ENCODE data around the gene ACSS1.
A peak's percentile ranks its signal among the peaks of the same experiment; 100 is the strongest.

The ACSS1 gene

DNA sequence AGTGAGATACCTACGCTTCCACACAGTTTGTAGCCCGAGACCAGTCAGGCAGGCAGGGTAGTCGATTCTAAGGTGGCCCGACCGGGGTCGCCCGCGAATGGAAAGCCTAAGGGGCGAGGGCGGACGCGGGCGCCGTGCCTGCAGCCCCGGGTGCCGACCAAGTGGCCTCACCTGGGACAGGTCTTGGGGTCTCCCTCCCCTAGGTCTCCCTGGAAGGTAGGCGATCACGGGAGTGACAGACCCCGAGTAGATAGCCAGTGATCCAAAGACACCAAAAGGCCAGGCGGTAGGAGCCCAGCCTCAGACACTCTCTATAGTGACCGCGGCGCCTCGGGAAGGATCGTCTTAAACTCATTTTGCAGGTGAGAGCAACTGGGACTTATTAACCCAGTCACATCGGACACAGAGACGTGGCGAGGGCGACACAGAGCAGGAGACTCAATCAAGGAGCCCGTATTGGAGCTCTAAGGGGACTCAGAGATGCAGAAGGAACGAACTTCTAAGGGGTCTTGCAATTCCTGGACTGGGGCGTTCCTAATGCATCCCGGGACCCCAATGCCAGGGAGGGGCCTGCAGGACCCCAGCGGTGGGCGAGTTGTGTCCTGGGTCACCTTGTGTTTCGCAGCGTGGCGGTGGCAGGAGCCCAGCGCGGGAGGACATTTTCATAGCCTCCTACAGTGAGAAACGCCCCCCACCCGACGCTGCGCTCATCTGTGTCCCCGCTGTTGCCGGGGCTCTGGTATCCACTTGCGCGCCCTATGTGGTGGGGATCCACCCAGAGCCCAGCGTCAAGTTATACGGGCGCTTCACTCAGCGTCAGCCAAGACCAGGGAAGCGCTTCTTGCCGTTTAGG is 26.1 kb upstream of the ACSS1 start:
- TF ChIP-seq, protein P1, sequence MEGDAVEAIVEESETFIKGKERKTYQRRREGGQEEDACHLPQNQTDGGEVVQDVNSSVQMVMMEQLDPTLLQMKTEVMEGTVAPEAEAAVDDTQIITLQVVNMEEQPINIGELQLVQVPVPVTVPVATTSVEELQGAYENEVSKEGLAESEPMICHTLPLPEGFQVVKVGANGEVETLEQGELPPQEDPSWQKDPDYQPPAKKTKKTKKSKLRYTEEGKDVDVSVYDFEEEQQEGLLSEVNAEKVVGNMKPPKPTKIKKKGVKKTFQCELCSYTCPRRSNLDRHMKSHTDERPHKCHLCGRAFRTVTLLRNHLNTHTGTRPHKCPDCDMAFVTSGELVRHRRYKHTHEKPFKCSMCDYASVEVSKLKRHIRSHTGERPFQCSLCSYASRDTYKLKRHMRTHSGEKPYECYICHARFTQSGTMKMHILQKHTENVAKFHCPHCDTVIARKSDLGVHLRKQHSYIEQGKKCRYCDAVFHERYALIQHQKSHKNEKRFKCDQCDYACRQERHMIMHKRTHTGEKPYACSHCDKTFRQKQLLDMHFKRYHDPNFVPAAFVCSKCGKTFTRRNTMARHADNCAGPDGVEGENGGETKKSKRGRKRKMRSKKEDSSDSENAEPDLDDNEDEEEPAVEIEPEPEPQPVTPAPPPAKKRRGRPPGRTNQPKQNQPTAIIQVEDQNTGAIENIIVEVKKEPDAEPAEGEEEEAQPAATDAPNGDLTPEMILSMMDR (IDR thresholded peaks at IDR 0.05; ENCODE audit: low read depth, low read length), result no peak
- H3K4me3 ChIP-seq (replicated peaks in 1 of 2; ENCODE audit: low read depth in 2 of 2, low read length in 2 of 2), result no peak overlapping the region
- DNase-seq (ENCODE audit: low read depth in 2 of 2), result no peak

DNA sequence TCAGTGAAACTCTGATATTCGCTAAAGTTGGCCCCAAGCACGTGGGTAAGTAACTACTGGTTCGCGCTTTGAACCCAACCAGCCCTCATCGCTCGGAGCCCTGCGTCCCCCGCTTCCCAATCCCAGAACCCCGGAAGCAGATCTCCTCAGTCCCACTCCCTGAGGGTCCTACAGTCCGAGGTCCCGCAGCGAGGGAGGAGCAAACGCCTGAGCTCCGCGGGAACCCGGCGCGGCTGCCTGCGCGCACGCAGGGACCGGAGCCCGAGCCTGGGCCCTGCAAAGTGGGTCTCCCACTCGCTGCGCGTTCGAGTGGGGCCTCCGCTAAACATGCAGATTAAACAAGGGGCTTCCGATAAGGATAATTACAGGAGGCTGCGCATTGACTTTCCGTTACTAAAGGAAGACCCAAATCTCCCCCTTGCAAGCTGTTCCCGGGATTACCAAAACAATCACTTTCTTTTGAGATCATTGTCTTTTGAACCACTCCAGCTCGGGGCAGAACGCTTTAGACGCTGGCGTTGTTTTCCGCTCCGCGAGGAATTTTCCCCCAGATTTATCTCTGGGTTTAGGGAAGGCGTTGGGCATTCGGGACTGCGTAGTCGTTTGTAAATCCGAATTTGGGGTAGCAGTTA is 25.3 kb upstream of the ACSS1 start:
- TF ChIP-seq, protein P1 (IDR thresholded peaks at IDR 0.05; ENCODE audit: low read depth, low read length), result no peak
- DNase-seq (ENCODE audit: low read depth in 2 of 2), result no peak
- no peak overlapping the region for H3K4me3 ChIP-seq (replicated peaks in 1 of 2; ENCODE audit: low read depth in 2 of 2, low read length in 2 of 2)

DNA sequence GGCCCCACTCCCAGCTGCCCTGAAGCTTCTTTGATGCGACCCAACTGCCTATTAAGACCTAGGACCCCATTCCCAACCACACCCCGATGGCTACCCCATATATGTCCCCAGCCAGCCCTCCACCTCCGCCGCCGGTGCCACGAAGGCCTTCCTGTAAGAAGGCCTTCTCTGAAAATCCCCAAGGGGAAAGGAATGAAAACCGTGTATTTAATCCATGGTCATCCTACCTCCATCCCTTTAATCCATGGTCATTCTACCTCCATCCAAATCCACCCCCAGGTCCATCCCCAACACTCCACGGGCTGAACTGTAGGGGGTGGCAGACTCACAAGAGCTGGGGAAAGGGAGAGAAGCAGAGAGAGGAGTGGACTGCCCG is 24.5 kb upstream of the ACSS1 start:
- TF ChIP-seq, protein P1 (IDR thresholded peaks at IDR 0.05; ENCODE audit: low read depth, low read length), result peak; percentile 16

DNA sequence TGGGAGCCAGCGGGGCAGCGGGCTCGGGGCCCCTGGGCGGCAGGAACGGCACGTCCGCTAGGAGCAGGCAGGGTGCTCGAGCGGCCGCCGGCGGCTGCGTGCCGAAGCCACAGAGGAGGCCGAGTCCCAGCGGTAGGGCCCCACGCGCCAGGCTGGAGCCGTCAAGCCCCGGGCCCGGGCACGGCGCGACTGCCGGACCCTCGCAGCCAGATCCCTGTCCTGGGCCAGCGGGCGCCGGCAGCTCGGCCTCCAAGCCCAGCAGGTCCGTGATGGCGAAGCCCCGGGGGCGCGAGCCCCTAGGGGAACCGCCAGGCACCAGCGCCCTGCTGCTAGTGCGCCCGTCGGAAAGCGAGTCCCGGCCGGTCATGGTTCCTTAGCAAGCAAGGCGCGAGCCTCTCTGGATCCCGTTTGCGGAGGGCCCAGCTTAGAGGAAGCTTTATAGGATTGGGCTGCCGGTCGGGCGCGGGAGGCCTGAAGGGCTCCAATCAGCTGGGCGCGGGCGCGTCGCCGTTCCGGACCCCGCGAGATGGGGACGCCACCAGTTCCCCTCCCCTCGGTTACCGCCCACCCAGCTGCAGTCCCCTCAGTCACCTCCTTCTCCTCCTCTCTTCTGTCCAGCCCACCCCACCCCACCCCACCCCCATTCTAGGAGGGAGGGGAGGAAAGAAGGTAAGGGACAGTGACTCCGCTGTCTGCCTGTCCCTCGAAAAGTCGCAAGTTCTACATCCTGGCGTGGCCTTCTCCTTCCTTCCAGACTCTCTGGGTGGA is 24.0 kb upstream of the ACSS1 start, which contains the start of gene VSX1:
Gene VSX1, minus strand, starts transcription at position 412 of the 768 bp plus-strand sequence. Its CDS starts 45 bp downstream, at position 367.
- H3K4me3 ChIP-seq (replicated peaks in 1 of 2; ENCODE audit: low read depth in 2 of 2, low read length in 2 of 2), result no peak within 1 kb of the TSS
- TF ChIP-seq, protein P1 (IDR thresholded peaks at IDR 0.05; ENCODE audit: low read depth, low read length), result no peak
- DNase-seq (ENCODE audit: low read depth in 2 of 2), result no peak

More for the DNA sequence above, 24.5 kb upstream of the ACSS1 start:
- H3K4me3 ChIP-seq (replicated peaks in 1 of 2; ENCODE audit: low read depth in 2 of 2, low read length in 2 of 2), result no peak overlapping the region
- DNase-seq (ENCODE audit: low read depth in 2 of 2), result no peak

DNA sequence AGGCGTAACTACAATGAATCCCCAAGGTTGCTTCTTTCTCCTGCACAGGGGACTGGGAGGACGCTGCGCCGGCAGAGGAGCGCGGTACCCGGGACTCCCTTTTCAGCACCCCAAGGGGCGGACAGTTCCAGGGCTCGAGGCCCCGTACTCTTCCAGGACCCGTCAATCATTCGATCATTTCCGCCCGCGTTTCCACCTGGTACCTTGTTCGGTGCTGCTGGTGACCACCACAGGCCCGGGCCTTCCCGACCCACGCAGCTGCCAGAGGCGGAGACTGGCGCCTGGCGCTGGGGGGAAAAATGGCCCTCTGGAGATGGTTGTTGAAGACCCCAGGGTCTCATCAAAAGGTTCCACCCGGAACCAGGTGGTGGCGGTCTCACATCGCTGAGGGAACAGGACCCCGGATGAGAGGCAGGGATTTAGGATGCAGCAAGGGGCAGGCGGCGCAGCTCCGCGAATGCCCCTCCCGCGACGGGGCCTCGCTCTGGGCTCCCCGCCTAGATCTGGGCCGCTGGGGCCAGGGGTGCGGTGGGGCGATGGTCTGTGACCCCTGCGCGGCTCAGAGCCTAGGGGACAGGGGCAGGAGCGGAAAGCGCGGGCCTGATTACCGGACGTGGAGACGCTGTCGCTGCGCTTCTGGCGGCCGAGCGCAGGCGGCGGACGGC is 23.3 kb upstream of the ACSS1 start:
- DNase-seq (ENCODE audit: low read depth in 2 of 2), result no peak
- no peak overlapping the region for H3K4me3 ChIP-seq (replicated peaks in 1 of 2; ENCODE audit: low read depth in 2 of 2, low read length in 2 of 2)
- TF ChIP-seq, protein P1 (IDR thresholded peaks at IDR 0.05; ENCODE audit: low read depth, low read length), result no peak

DNA sequence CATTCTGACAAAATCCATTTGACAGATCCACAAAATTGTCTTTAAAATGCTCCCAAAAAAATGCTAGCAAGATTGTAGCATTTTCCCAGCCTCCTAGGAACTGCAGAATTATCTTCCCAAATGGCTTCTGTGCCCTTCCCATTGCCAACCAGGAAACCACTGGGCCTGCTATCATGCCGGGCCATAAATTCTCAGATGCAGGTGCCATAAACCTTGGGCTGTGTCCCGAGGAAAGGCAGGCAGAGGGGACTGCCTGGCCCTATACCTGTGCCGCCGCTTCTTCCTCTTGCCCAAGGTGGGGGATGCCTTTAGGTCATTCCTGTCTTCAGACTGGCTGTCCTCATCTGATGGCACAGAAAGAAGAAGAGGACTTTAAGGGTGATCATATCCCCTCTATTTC is 21.2 kb upstream of the ACSS1 start:
- no peak overlapping the region for H3K4me3 ChIP-seq (replicated peaks in 1 of 2; ENCODE audit: low read depth in 2 of 2, low read length in 2 of 2)
- no peak for DNase-seq (ENCODE audit: low read depth in 2 of 2)
- TF ChIP-seq, protein P1 (IDR thresholded peaks at IDR 0.05; ENCODE audit: low read depth, low read length), result no peak

Measured in cardiac fibroblast (primary cell).